RWPE2 (cell line): ENCODE data around the gene IL23R.

ENCODE experiments used
- ATAC-seq: fragments of 200-7000 bp; cut with Tn5 transposase; 3 replicates; pipeline ENCODE4 v1.9.1; 2021; ENCODE audit warnings: low read depth
- DNase-seq: peaks from one replicate; pipeline ENCODE4 v3.0.0-alpha.2; 2020; ENCODE audit warnings: low spot score
- H3K27ac ChIP-seq: fragments of 450-650 bp; 2 replicates; pipeline ENCODE4 v1.5.1; 2017; ENCODE audit warnings: mild to moderate bottlenecking; ENCODE audit not compliant: poor library complexity, severe bottlenecking
- H3K27me3 ChIP-seq: fragments of 250-450 bp; sonication (Bioruptor Pico); 2 replicates; pipeline ENCODE4 v1.5.1; 2021; ENCODE audit warnings: mild to moderate bottlenecking, moderate library complexity; ENCODE audit not compliant: insufficient read depth, poor library complexity, severe bottlenecking
- H3K36me3 ChIP-seq: fragments of 250-450 bp; sonication (Bioruptor Pico); 2 replicates; pipeline ENCODE4 v1.5.1; 2020; ENCODE audit warnings: low read depth, mild to moderate bottlenecking, moderate library complexity
- H3K4me1 ChIP-seq: fragments of 250-450 bp; sonication (Bioruptor Pico); 2 replicates; pipeline ENCODE4 v1.5.1; 2021; ENCODE audit warnings: mild to moderate bottlenecking, moderate library complexity; ENCODE audit not compliant: insufficient read depth, poor library complexity, severe bottlenecking
- H3K4me3 ChIP-seq: fragments of 250-450 bp; sonication (Bioruptor Pico); 2 replicates; pipeline ENCODE4 v1.5.1; 2021; ENCODE audit warnings: mild to moderate bottlenecking, moderate library complexity; ENCODE audit not compliant: severe bottlenecking
- H3K9me3 ChIP-seq: fragments of 250-450 bp; sonication (Bioruptor Pico); 2 replicates; pipeline ENCODE4 v1.5.1; 2021; ENCODE audit warnings: mild to moderate bottlenecking, moderate library complexity; ENCODE audit not compliant: severe bottlenecking
- TF ChIP-seq, protein P1 (sequence below): fragments of 450-650 bp; IDR thresholded peaks from one replicate; pipeline ENCODE4 v1.5.1; 2017; ENCODE audit warnings: mild to moderate bottlenecking, moderate library complexity; ENCODE audit not compliant: poor library complexity, severe bottlenecking

IL23R gene

GRCh38 chr1:67166196-67166595, at the start of gene IL23R:
Gene IL23R, plus strand, starts transcription at chr1:67166454. Its CDS starts 1,667 bp downstream, at chr1:67168121.
- no peak within 1 kb of the TSS for H3K27ac ChIP-seq
- no peaks in the 10 kb centered on the region for H3K9me3 ChIP-seq
- H3K36me3 ChIP-seq: no peaks in the 10 kb centered on the region
- no peak within 1 kb of the TSS for H3K4me3 ChIP-seq
- no peaks in the 10 kb centered on the region for H3K27me3 ChIP-seq
- peaks cover 5% of the 10 kb centered on the region for H3K4me1 ChIP-seq
- ATAC-seq: no peak
- DNase-seq: no peak
- TF ChIP-seq, protein P1, sequence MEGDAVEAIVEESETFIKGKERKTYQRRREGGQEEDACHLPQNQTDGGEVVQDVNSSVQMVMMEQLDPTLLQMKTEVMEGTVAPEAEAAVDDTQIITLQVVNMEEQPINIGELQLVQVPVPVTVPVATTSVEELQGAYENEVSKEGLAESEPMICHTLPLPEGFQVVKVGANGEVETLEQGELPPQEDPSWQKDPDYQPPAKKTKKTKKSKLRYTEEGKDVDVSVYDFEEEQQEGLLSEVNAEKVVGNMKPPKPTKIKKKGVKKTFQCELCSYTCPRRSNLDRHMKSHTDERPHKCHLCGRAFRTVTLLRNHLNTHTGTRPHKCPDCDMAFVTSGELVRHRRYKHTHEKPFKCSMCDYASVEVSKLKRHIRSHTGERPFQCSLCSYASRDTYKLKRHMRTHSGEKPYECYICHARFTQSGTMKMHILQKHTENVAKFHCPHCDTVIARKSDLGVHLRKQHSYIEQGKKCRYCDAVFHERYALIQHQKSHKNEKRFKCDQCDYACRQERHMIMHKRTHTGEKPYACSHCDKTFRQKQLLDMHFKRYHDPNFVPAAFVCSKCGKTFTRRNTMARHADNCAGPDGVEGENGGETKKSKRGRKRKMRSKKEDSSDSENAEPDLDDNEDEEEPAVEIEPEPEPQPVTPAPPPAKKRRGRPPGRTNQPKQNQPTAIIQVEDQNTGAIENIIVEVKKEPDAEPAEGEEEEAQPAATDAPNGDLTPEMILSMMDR: no peak

GRCh38 chr1:67118191-67118590, 48.1 kb upstream of the IL23R start:
- no peaks in the 10 kb centered on the region for H3K27me3 ChIP-seq
- DNase-seq: no peak
- H3K27ac ChIP-seq: no peak overlapping the region
- no peaks in the 10 kb centered on the region for H3K36me3 ChIP-seq
- ATAC-seq: no peak
- TF ChIP-seq, protein P1: no peak
- no peaks in the 10 kb centered on the region for H3K9me3 ChIP-seq
- H3K4me3 ChIP-seq: no peak overlapping the region
- no peaks in the 10 kb centered on the region for H3K4me1 ChIP-seq

DNA sequence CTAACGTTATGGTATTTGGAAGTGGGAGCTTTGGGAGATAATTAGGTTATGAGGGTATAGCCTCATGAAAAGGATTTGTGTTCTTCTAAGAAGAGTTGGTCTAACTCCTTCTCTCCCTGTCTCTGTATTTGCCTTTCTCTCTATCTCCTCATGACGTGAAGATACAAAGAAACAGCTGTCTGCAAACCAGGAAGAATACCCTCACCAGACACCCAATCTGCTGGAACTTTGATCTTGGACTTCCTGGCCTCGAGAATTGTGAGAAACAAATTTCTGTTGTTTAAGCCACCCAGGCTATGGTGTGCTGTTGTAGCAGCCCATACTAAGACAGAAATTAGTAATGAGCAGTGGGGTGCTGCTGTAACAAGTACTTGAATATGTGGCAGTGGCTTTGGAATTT, 47.6 kb upstream of the IL23R start:
- Histone ChIP-seq H3K27me3 (no peaks in the 10 kb centered on the region), H3K4me1 (no peaks in the 10 kb centered on the region), H3K9me3 (no peaks in the 10 kb centered on the region), H3K4me3 (no peak overlapping the region), H3K36me3 (no peaks in the 10 kb centered on the region), H3K27ac (no peak overlapping the region)
- DNase-seq: no peak
- TF ChIP-seq, protein P1: no peak
- no peak for ATAC-seq

DNA sequence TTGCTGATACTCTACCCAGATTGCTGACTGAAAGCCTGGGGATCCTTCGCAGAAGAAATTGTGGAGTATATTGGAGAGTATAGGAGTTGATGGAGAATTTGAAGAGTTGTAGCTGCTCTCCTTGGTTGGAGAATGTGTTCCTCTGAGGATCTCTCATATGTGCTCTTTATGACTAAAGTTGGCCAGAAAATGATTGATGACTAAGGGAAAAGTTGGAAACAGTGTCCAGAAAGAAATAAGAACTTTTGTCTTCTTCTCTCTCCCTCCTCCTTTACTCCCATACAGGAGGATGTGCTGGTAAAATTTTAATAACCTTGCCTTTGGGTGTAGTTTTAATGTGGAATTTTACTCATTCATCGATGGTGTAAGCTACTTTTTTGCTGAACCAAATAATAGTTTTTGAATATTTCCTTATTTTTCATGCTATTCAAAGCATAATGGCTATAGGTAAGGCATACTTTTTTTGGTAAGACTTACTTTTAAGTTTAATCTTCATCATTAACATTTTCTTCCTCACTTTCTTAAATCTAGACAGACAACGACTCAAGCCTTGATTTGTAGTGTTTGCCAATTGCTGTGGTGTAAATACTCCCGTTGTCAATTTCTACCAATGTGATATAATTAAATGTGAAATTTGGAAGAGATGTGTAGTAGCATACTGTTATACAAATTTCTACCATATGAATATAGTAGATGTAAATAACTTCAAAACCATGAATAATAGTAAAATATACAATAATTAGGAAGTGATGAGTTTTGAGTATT, 45.2 kb upstream of the IL23R start:
- H3K4me3 ChIP-seq: no peak overlapping the region
- no peaks in the 10 kb centered on the region for H3K36me3 ChIP-seq
- TF ChIP-seq, protein P1: no peak
- H3K9me3 ChIP-seq: no peaks in the 10 kb centered on the region
- H3K27ac ChIP-seq: no peak overlapping the region
- no peaks in the 10 kb centered on the region for H3K27me3 ChIP-seq
- peaks cover 2% of the 10 kb centered on the region for H3K4me1 ChIP-seq
- ATAC-seq (no peak), DNase-seq (no peak)

GRCh38 chr1:67124455-67124854, 41.8 kb upstream of the IL23R start:
- H3K36me3 ChIP-seq: no peaks in the 10 kb centered on the region
- no peaks in the 10 kb centered on the region for H3K27me3 ChIP-seq
- no peaks in the 10 kb centered on the region for H3K9me3 ChIP-seq
- DNase-seq (no peak), ATAC-seq (no peak)
- H3K4me1 ChIP-seq: peaks cover 5% of the 10 kb centered on the region
- no peak overlapping the region for H3K27ac ChIP-seq
- TF ChIP-seq, protein P1: no peak
- H3K4me3 ChIP-seq: no peak overlapping the region
